WTC11 (cell line): Measurements from ENCODE around the gene SLC7A14.

Experiments
- CTCF ChIP-seq: fragments of 200-600 bp; IDR thresholded peaks from 2 replicates; pipeline ENCODE4 v1.8.0; 2022; ENCODE audit warnings: antibody characterized with exemption
- E2F5 ChIP-seq: sonication (generic); formaldehyde crosslinking; IDR thresholded peaks from 2 replicates; pipeline ENCODE4 v1.8.1; 2022; ENCODE audit warnings: mild to moderate bottlenecking, moderate library complexity, missing genetic modification reagents
- NR3C1 ChIP-seq: sonication (generic); formaldehyde crosslinking; conservative IDR thresholded peaks from 2 replicates; pipeline ENCODE4 v1.8.1; 2023; ENCODE audit warnings: low read depth, mild to moderate bottlenecking, missing genetic modification reagents
- SP1 ChIP-seq: sonication (generic); formaldehyde crosslinking; conservative IDR thresholded peaks from 2 replicates; pipeline ENCODE4 v1.8.1; 2022; ENCODE audit warnings: missing genetic modification reagents
- TCF7 ChIP-seq: sonication (generic); formaldehyde crosslinking; IDR thresholded peaks from 2 replicates; pipeline ENCODE4 v1.8.0; 2022; ENCODE audit warnings: mild to moderate bottlenecking, low read depth, missing genetic modification reagents, moderate library complexity
- ZNF396 ChIP-seq: fragments of 250-450 bp; sonication (Bioruptor Pico); IDR thresholded peaks from 2 replicates; pipeline ENCODE4 v1.8.0; 2021; ENCODE audit warnings: mild to moderate bottlenecking, moderate library complexity, borderline replicate concordance
- ZNF423 ChIP-seq: fragments of 250-450 bp; sonication (Bioruptor Pico); IDR thresholded peaks from 2 replicates; pipeline ENCODE4 v2.1.2; 2022; ENCODE audit warnings: mild to moderate bottlenecking, moderate library complexity
- ZNF512 ChIP-seq: sonication (generic); formaldehyde crosslinking; IDR thresholded peaks from 2 replicates; pipeline ENCODE4 v1.8.1; 2022; ENCODE audit warnings: missing genetic modification reagents, borderline replicate concordance
- TF ChIP-seq, protein P1 (sequence below): sonication (generic); formaldehyde crosslinking; IDR thresholded peaks from 2 replicates; pipeline ENCODE4 v1.8.1; 2023; ENCODE audit warnings: mild to moderate bottlenecking, missing genetic modification reagents, moderate library complexity
- TF ChIP-seq, protein P2 (sequence below): sonication (generic); formaldehyde crosslinking; IDR thresholded peaks from 2 replicates; pipeline ENCODE4 v1.8.1; 2022; ENCODE audit warnings: low read depth, missing genetic modification reagents, borderline replicate concordance

DNA sequence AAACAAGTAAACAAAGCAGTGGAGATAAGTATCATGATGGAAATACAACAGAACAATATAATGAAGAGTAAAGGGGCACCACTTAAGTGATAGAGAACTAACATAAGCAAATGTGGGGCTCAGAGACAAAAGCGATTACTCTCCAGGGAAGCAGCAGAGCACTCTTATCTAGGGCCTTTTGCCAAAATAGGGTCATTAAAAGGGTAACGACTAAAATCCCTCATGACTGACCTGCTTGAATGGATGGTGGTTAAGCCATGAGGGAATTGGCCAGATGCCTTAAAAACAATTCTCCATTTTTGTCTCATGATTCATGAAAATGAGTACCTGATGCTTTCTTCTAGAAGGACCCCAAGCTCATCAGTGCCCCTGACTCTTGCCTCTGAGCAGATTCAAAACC lies 3.2 kb upstream of the SLC7A14 start:
- no peak for TF ChIP-seq CTCF
- TF ChIP-seq, protein P1, sequence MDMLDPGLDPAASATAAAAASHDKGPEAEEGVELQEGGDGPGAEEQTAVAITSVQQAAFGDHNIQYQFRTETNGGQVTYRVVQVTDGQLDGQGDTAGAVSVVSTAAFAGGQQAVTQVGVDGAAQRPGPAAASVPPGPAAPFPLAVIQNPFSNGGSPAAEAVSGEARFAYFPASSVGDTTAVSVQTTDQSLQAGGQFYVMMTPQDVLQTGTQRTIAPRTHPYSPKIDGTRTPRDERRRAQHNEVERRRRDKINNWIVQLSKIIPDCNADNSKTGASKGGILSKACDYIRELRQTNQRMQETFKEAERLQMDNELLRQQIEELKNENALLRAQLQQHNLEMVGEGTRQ: no peak
- TF ChIP-seq ZNF423 (CRISPR knock-in tag): no peak
- TF ChIP-seq NR3C1 (CRISPR knock-in tag): no peak
- no peak for TF ChIP-seq E2F5 (CRISPR knock-in tag)
- TF ChIP-seq ZNF396 (CRISPR knock-in tag): no peak
- TF ChIP-seq, protein P2, sequence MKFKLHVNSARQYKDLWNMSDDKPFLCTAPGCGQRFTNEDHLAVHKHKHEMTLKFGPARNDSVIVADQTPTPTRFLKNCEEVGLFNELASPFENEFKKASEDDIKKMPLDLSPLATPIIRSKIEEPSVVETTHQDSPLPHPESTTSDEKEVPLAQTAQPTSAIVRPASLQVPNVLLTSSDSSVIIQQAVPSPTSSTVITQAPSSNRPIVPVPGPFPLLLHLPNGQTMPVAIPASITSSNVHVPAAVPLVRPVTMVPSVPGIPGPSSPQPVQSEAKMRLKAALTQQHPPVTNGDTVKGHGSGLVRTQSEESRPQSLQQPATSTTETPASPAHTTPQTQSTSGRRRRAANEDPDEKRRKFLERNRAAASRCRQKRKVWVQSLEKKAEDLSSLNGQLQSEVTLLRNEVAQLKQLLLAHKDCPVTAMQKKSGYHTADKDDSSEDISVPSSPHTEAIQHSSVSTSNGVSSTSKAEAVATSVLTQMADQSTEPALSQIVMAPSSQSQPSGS: no peak
- TF ChIP-seq ZNF512 (CRISPR knock-in tag): no peak
- no peak for TF ChIP-seq TCF7 (CRISPR knock-in tag)
- no peak for TF ChIP-seq SP1 (CRISPR knock-in tag)
